ENCODE measurements around the gene SLC25A26.

- TF ChIP-seq CTCF (optimal IDR thresholded peaks at IDR 0.05 in 1 of 3, IDR thresholded peaks at IDR 0.05 in 1 of 3, conservative IDR thresholded peaks at IDR 0.05 in 1 of 3; ENCODE audit: extremely low read depth in 1 of 3, insufficient read depth in 2 of 3, low read length in 3 of 3) (no peak), EZH2 (IDR thresholded peaks at IDR 0.05; ENCODE audit: low read length) (no peak)
Measured at GRCh38 chr3:66268864-66269263, 48.1 kb downstream of the SLC25A26 start.
